Sciatic nerve (tissue), 2 donors: Measurements from ENCODE around the gene RHOV. TPM values are rescaled to one million over a fixed set of nuclear protein-coding genes. Genes with fewer than 3 reads are reported as not detected.

ENCODE experiments used
- ATAC-seq: fragments of 200-7000 bp; cut with Tn5 transposase; one replicate; pipeline ENCODE4 v1.9.1; 2020; ENCODE audit warnings: mild to moderate bottlenecking, moderate library complexity
- DNase-seq: peaks from one replicate; pipeline ENCODE4 v3.0.0-alpha.2; 2020; ENCODE audit warnings: low spot score
- intact Hi-C: fragments of 100-400 bp; cut with DNase I; formaldehyde crosslinking; loops from one replicate; pipeline ENCODE4 v1.14.2; 2022
- total RNA-seq: library from RNA; stranded (reverse); fragmentation: NEBNext Ultra II Directional; extraction: Animal tissue kit (Norgen Biotek cat#: 25700); gene quantifications from one replicate; pipeline ENCODE4 v1.2.1, GENCODE V29; 2021
- donor health status: DM: no; HTN: no; CAD: no.
- donor health status: DM: no; HTN: no; CAD: no.

RHOV gene
- total RNA-seq, 1 donor from 2014 or later, result 0.22 TPM

DNA sequence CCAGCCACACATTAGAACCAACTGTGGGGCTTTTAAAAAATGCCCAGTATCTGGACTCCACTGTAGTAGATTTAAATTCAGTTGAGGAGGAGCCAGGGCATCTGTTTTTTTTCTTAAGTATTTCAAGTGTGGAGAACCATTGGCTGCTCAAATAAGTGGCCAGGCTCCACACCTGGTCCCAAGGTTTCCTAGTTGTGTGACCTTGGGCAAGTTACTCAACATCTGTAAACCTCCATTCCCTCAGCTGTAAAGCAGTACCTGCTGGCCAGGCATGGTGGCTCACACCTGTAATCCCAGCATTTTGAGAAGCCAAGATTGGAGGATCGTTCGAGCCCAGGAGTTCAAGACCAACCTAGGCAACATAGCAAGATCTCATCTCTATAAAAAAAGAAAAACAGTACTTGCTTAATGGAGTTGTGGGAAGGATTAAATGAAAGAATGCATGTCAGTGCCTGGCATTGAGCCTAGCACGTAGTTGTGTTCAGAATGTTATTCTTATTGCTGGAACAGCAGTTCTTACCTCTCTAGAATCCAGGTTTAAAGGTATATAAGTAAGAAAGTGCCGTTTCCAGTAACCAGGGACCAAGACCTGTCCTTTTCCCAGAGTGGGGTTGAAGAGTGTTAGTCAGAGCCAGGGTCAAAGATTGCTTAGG lies 47.5 kb downstream of the RHOV start:
- ATAC-seq, result no peak
- DNase-seq, result no peak
- intact Hi-C loops, result no loop called here

GRCh38 chr15:40825661-40826422 lies 48.2 kb downstream of the RHOV start:
- no peak for ATAC-seq
- DNase-seq, result no peak
- intact Hi-C loops, result no loop called here

- no peak for DNase-seq
- no peak for ATAC-seq
- intact Hi-C loops, result no loop called here
Measured at GRCh38 chr15:40823572-40824343, 50.3 kb downstream of the RHOV start.

Other genes with a start within 250 kb of the RHOV start
- 0.53 TPM for gene RAD51, start 179.1 kb downstream of the RHOV start, total RNA-seq
- 38.3 TPM for gene RMDN3, start 119.0 kb downstream of the RHOV start, total RNA-seq
- 9.8 TPM for gene GCHFR, start 110.2 kb downstream of the RHOV start, total RNA-seq
- 0.49 TPM for gene C15orf62, start 104.3 kb downstream of the RHOV start, total RNA-seq
- gene ZFYVE19, start 67.1 kb downstream of the RHOV start, total RNA-seq, result 24.9 TPM
- gene DNAJC17, start 66.8 kb downstream of the RHOV start, total RNA-seq, result 36.2 TPM
- gene PPP1R14D, start 45.5 kb downstream of the RHOV start, total RNA-seq, result not detected
- 4.0 TPM for gene SPINT1, start 30.2 kb downstream of the RHOV start, total RNA-seq
- gene VPS18, start 20.2 kb upstream of the RHOV start, total RNA-seq, result 17.3 TPM
- 33.3 TPM for gene DLL4, start 55.1 kb upstream of the RHOV start, total RNA-seq
- gene CHAC1, start 79.2 kb upstream of the RHOV start, total RNA-seq, result 0.58 TPM
- gene INO80, start 242.0 kb upstream of the RHOV start, total RNA-seq, result 30.2 TPM